Left lung (tissue), 10 donors: ENCODE measurements around the gene ZNF710. TPM values are rescaled to one million over a fixed set of nuclear protein-coding genes. Genes with fewer than 3 reads are reported as not detected.

Experiments
- ATAC-seq: fragments of 200-7000 bp; cut with Tn5 transposase; one replicate; pipeline ENCODE4 v1.9.1; 2020; ENCODE audit warnings: moderate library complexity
- DNase-seq, 4 donors: peaks; one replicate each; pipeline ENCODE4 v3.0.0-alpha.2; 2013 to 2020
- H3K27ac ChIP-seq, 2 donors: fragments of 200-600 bp; sonication (generic) in 1 of 2; one replicate each; pipeline versions ENCODE4 v1.5.0 to v1.8.0; 2020 to 2021
- H3K27me3 ChIP-seq, 2 donors: fragments of 200-600 bp; sonication (generic) in 1 of 2; one replicate each; pipeline versions ENCODE4 v1.5.0 to v1.8.0; 2020 to 2021
- H3K36me3 ChIP-seq, 2 donors: fragments of 200-600 bp; sonication (generic) in 1 of 2; one replicate each; pipeline versions ENCODE4 v1.5.0 to v1.8.0; 2020 to 2021
- H3K4me1 ChIP-seq, 2 donors: fragments of 200-600 bp; one replicate each; pipeline ENCODE4 v1.8.0; 2021
- H3K4me3 ChIP-seq, 2 donors: fragments of 200-600 bp; sonication (generic) in 1 of 2; one replicate each; pipeline versions ENCODE4 v1.5.0 to v1.8.0; 2020 to 2021; ENCODE audit warnings: mild to moderate bottlenecking in 1 of 2
- H3K9me3 ChIP-seq, 2 donors: fragments of 200-600 bp; sonication (generic) in 1 of 2; one replicate each; pipeline versions ENCODE4 v1.5.0 to v1.8.0; 2020 to 2021
- intact Hi-C, 2 donors: fragments of 100-400 bp; cut with DNase I; formaldehyde crosslinking; loops; one replicate each; pipeline versions ENCODE4 v1.11.2 to v1.14.2; 2022
- polyA plus RNA-seq, 6 donors: library from polyadenylated mRNA; unstranded; fragments of 120-200 nt; gene quantifications; one replicate each; pipeline ENCODE4 v1.2.1, GENCODE V29; 2013; ENCODE audit not compliant: insufficient read length in 6 of 6
- total RNA-seq, 2 donors: library from RNA; stranded (reverse); fragmentation: NEBNext Ultra II Directional; extraction: Animal tissue kit (Norgen Biotek cat#: 25700); gene quantifications; one replicate each; pipeline ENCODE4 v1.2.1, GENCODE V29; 2021
- TF ChIP-seq, protein P1 (sequence below), 2 donors: fragments of 200-600 bp; sonication (generic) in 1 of 2; IDR thresholded peaks; one replicate each; pipeline versions ENCODE4 v1.5.0 to v1.8.0; 2021; ENCODE audit warnings: antibody characterized with exemption in 2 of 2
- donor health status: DM: no; HTN: yes; CAD: no.
- donor health status: DM: no; HTN: no; CAD: no.

Gene ZNF710
- total and polyA plus RNA-seq, 8 donors = 27.9 to 53.7 (median 39.9) TPM

DNA sequence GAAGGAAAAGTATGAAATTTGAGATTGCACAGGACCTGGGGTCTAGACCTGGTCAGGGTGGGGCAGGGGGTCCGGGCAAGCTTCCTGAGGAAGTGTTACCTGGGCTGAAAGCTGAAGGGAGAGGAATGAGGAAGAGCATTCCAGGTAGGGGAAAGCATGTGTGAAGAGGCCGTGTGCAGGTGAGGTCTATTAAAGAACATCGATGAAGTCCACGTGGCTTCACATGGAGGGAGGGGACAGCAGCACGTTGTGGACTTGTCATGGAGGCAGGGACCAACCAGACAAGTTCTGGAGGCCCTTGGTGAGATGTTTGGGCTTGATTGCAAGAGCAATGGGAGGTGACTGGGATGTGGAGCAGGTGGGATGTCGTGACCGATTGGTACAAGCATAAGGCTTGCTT lies 54.1 kb downstream of the ZNF710 start:
- DNase-seq (peak in 1 of 4 donors; percentile 53), ATAC-seq (peak; percentile 42)
- H3K36me3 ChIP-seq = no peaks in the 10 kb centered on the region
- intact Hi-C loops = no loop called here
- peaks cover 26 to 73% of the 10 kb centered on the region in 2 donors for H3K4me1 ChIP-seq
- no peaks in the 10 kb centered on the region for H3K27me3 ChIP-seq
- TF ChIP-seq, protein P1, sequence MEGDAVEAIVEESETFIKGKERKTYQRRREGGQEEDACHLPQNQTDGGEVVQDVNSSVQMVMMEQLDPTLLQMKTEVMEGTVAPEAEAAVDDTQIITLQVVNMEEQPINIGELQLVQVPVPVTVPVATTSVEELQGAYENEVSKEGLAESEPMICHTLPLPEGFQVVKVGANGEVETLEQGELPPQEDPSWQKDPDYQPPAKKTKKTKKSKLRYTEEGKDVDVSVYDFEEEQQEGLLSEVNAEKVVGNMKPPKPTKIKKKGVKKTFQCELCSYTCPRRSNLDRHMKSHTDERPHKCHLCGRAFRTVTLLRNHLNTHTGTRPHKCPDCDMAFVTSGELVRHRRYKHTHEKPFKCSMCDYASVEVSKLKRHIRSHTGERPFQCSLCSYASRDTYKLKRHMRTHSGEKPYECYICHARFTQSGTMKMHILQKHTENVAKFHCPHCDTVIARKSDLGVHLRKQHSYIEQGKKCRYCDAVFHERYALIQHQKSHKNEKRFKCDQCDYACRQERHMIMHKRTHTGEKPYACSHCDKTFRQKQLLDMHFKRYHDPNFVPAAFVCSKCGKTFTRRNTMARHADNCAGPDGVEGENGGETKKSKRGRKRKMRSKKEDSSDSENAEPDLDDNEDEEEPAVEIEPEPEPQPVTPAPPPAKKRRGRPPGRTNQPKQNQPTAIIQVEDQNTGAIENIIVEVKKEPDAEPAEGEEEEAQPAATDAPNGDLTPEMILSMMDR (IDR thresholded peaks at IDR 0.05) = no peak
- peak overlapping the region; percentile 36 to 62 for H3K27ac ChIP-seq
- no peaks in the 10 kb centered on the region for H3K9me3 ChIP-seq
- H3K4me3 ChIP-seq = no peak overlapping the region

DNA sequence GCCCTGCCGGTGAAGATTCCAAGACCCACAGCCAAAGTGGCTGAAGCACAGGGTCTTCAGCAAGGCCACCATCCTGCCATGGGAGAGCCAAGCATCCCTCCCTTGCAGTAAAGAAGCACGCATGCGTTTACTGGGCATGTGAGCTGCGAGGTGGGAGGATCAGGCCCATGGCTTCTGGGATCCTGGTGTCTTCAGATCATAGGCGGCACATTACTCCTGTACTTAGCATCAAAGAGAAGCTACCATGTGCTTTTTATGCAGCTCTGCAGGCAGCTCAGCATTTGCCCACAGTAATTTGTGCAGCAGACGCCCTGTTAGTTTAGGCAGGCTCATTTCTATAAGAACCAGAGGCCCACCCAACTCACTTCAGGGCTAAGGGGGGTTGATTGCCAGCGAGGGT lies 55.4 kb downstream of the ZNF710 start:
- H3K27ac ChIP-seq = peak overlapping the region in 1 of 2 donors; percentile 96
- intact Hi-C loops = no loop called here
- ATAC-seq = no peak

DNA sequence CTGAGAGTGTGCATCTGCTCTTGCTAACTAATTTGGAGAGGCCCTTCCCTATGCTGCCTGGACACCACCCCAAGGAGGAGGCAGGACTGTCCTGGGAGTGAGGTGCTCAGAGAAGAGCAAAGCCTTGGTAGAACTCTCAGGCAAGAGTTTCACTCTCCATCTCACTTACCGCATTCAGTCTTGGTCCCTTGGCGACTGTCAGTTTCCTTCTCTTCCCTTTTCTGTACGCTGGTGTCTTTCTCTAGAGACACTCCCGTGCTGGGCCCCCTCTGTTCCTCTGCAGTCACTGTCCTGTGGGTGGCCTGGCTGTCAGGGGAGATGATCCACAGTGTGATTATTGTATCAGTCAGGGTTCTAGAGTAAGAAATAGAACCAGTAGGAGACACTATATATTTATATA lies 57.2 kb downstream of the ZNF710 start:
- no peak for ATAC-seq
- Histone ChIP-seq H3K27me3 (no peaks in the 10 kb centered on the region), H3K9me3 (no peaks in the 10 kb centered on the region), H3K27ac (peak overlapping the region in 1 of 2 donors; percentile 96), H3K4me3 (no peak overlapping the region), H3K4me1 (peaks cover 52 to 86% of the 10 kb centered on the region in 2 donors), H3K36me3 (no peaks in the 10 kb centered on the region)
- no peak for DNase-seq
- TF ChIP-seq, protein P1 (IDR thresholded peaks at IDR 0.05) = no peak
- intact Hi-C loops = no loop called here

More for the DNA sequence above, 55.4 kb downstream of the ZNF710 start:
- H3K27me3 ChIP-seq = no peaks in the 10 kb centered on the region
- H3K36me3 ChIP-seq = no peaks in the 10 kb centered on the region
- peaks cover 34 to 74% of the 10 kb centered on the region in 2 donors for H3K4me1 ChIP-seq
- H3K4me3 ChIP-seq = no peak overlapping the region
- H3K9me3 ChIP-seq = no peaks in the 10 kb centered on the region
- DNase-seq = no peak
- TF ChIP-seq, protein P1 (IDR thresholded peaks at IDR 0.05) = no peak

DNA sequence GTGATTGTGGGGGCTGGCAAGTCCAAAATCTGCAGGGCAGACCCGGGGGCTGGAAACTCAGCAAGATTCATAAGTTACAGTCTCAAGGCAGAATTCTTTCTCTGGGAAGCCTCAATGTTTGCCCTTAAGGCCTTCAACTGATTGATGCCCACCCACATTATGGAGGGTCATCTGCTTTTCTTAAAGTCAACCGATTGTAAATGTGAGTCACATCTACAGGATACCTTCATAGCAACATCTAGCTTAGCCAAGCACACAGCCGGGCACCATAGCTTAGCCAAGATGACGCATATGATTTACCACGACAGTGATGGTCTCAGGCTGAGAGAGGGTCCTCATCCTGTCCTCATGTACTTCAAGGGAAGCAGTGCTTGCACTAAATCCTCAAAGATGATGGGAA lies 57.7 kb downstream of the ZNF710 start:
- no peak overlapping the region for H3K4me3 ChIP-seq
- TF ChIP-seq, protein P1 (IDR thresholded peaks at IDR 0.05) = no peak
- intact Hi-C loops = no loop called here
- DNase-seq (no peak), ATAC-seq (no peak)
- no peaks in the 10 kb centered on the region for H3K36me3 ChIP-seq
- no peaks in the 10 kb centered on the region for H3K27me3 ChIP-seq
- peaks cover 52 to 88% of the 10 kb centered on the region in 2 donors for H3K4me1 ChIP-seq
- peak overlapping the region; percentile 83 to 96 for H3K27ac ChIP-seq
- no peaks in the 10 kb centered on the region for H3K9me3 ChIP-seq

DNA sequence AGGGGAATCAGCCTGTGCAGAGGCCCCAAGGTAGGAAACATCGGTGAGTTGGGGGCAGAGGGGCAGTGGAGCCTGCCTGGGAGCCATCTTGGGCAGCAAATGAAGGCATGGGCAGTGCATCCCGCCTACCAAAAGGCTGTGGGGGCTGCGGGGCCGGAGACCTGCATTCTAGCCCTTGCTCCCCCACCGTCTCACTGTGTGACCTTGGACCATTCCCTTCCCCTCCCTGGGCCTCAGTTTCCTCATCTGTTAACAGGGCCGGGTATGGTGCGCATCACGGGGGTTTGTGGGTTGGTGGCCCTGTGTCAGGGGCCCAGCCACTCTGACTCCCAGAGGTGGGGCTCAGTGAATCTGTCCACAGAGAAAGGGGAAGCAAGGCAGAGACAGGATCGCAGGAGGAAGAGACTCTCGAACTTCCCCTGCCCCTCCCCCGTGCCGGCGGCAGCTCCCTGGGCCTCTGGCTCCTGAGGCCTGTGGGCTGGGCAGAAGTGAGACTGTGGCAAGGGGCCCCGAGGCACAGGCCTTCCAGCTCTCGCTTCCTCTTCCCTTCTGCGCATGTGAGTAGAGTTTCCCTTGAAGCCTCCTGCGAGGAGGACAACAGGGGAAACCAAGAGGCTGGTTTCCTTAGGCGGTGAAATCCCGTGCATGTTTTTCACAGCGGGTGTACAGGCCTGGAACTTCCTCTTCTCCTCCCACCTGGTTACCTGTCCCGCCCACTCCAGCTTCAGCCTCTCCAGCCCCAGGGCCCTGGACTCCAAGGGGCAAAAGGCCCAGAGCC lies 58.3 kb downstream of the ZNF710 start:
- TF ChIP-seq, protein P1 (IDR thresholded peaks at IDR 0.05) = no peak
- DNase-seq (peak in 2 of 4 donors; percentile 95 to 98), ATAC-seq (peak; percentile 59)
- no peaks in the 10 kb centered on the region for H3K9me3 ChIP-seq
- peaks cover 57 to 88% of the 10 kb centered on the region in 2 donors for H3K4me1 ChIP-seq
- peak overlapping the region; percentile 83 to 96 for H3K27ac ChIP-seq
- intact Hi-C loops = no loop called here
- no peaks in the 10 kb centered on the region for H3K27me3 ChIP-seq
- H3K36me3 ChIP-seq = no peaks in the 10 kb centered on the region
- H3K4me3 ChIP-seq = no peak overlapping the region
